CD14-positive monocyte (primary cell): ENCODE measurements around the gene SGO2. TPM values are rescaled to one million over a fixed set of nuclear protein-coding genes. Genes with fewer than 3 reads are reported as not detected.

Source experiments
- DNase-seq, 3 donors: peaks; one replicate each; pipeline ENCODE4 v3.0.0-alpha.2; 2011 to 2022
- H2AFZ ChIP-seq: 2 replicates; pipeline ENCODE4 v1.6.0; 2012; ENCODE audit warnings: mild to moderate bottlenecking, low read depth, low read length, inconsistent platforms; ENCODE audit not compliant: insufficient read depth, poor library complexity, severe bottlenecking
- H3K27ac ChIP-seq, 2 donors: 1 replicate in 1 of 2; 2 replicates in 1 of 2; pipeline ENCODE4 v1.5.1; 2012 to 2013; ENCODE audit warnings: low read length in 2 of 2, control low read depth in 1 of 2, inconsistent platforms in 1 of 2, low read depth in 1 of 2, mild to moderate bottlenecking in 1 of 2
- H3K27me3 ChIP-seq, 2 donors: one replicate each; pipeline versions ENCODE4 v1.6.0 to v1.6.1; 2011 to 2013; ENCODE audit warnings: low read length in 2 of 2; ENCODE audit not compliant: control insufficient read depth in 2 of 2, insufficient read depth in 2 of 2
- H3K36me3 ChIP-seq, 2 donors: replicated peaks in 1 of 2; 1 replicate in 1 of 2; 2 replicates in 1 of 2; pipeline versions ENCODE4 v1.5.1 to v1.6.1; 2012 to 2013; ENCODE audit warnings: low read length in 2 of 2, control low read depth in 1 of 2, inconsistent platforms in 1 of 2, mild to moderate bottlenecking in 1 of 2; ENCODE audit not compliant: insufficient read depth in 2 of 2, control insufficient read depth in 1 of 2
- H3K4me1 ChIP-seq, 2 donors: 1 replicate in 1 of 2; 2 replicates in 1 of 2; pipeline versions ENCODE4 v1.5.1 to v1.6.1; 2012 to 2013; ENCODE audit warnings: low read length in 2 of 2, control low read depth in 1 of 2, inconsistent platforms in 1 of 2, mild to moderate bottlenecking in 1 of 2, moderate library complexity in 1 of 2; ENCODE audit not compliant: insufficient read depth in 2 of 2, control insufficient read depth in 1 of 2
- H3K4me2 ChIP-seq: replicated peaks from 2 replicates; pipeline ENCODE3; 2012; ENCODE audit warnings: low read length, moderate library complexity, mild to moderate bottlenecking; ENCODE audit not compliant: poor library complexity, severe bottlenecking; ENCODE audit errors: extremely low read depth
- H3K4me3 ChIP-seq, 3 experiments: fragments of 200-600 bp in 1 of 3; sonication (generic) in 1 of 3; replicated peaks in 1 of 3; 1 replicate in 2 of 3; 2 replicates in 1 of 3; pipeline ENCODE4 v1.5.1; 2011 to 2013; ENCODE audit warnings: low read length in 3 of 3, mild to moderate bottlenecking in 3 of 3, control low read depth in 2 of 3, low read depth in 2 of 3, inconsistent platforms in 1 of 3, moderate library complexity in 1 of 3
- H3K79me2 ChIP-seq: 2 replicates; pipeline ENCODE4 v1.6.0; 2012; ENCODE audit warnings: mild to moderate bottlenecking, control low read depth, inconsistent platforms, low read length, moderate library complexity; ENCODE audit not compliant: insufficient read depth
- H3K9ac ChIP-seq: 2 replicates; pipeline ENCODE4 v1.6.0; 2017; ENCODE audit warnings: low read length, mild to moderate bottlenecking; ENCODE audit not compliant: insufficient read depth, poor library complexity, severe bottlenecking
- H3K9me3 ChIP-seq, 2 donors: replicated peaks in 1 of 2; 1 replicate in 1 of 2; 2 replicates in 1 of 2; pipeline versions ENCODE4 v1.5.1 to v1.6.1; 2012 to 2013; ENCODE audit warnings: low read length in 2 of 2, control low read depth in 1 of 2; ENCODE audit not compliant: control insufficient read depth in 1 of 2, insufficient read depth in 1 of 2
- H4K20me1 ChIP-seq: 2 replicates; pipeline ENCODE4 v1.6.0; 2012; ENCODE audit warnings: mild to moderate bottlenecking, low read length, control low read depth, moderate library complexity; ENCODE audit not compliant: insufficient read depth
- H3K27ac Mint-ChIP-seq, 7 donors: one replicate each; pipeline ENCODE4 v1.8.0; 2020; ENCODE audit warnings: mild to moderate bottlenecking in 7 of 7, mixed read lengths in 7 of 7, moderate library complexity in 6 of 7, inconsistent platforms in 2 of 7
- H3K27me3 Mint-ChIP-seq, 3 donors: one replicate each; pipeline ENCODE4 v1.8.0; 2021 to 2022; ENCODE audit warnings: low read depth in 3 of 3, mild to moderate bottlenecking in 3 of 3, mixed read lengths in 3 of 3, moderate library complexity in 3 of 3, inconsistent platforms in 1 of 3
- H3K36me3 Mint-ChIP-seq, 2 donors: one replicate each; pipeline ENCODE4 v1.8.0; 2020; ENCODE audit warnings: mixed read lengths in 2 of 2, inconsistent platforms in 1 of 2, mild to moderate bottlenecking in 1 of 2
- H3K4me1 Mint-ChIP-seq: one replicate; pipeline ENCODE4 v1.8.0; 2020; ENCODE audit warnings: mild to moderate bottlenecking, mixed read lengths
- H3K4me3 Mint-ChIP-seq, 2 donors: one replicate each; pipeline ENCODE4 v1.8.0; 2020; ENCODE audit warnings: mild to moderate bottlenecking in 2 of 2, mixed read lengths in 2 of 2, moderate library complexity in 1 of 2
- H3K9me3 Mint-ChIP-seq, 7 donors: one replicate each; pipeline ENCODE4 v1.8.0; 2020 to 2022; ENCODE audit warnings: mixed read lengths in 7 of 7, mild to moderate bottlenecking in 6 of 7, moderate library complexity in 6 of 7, inconsistent platforms in 2 of 7
- CTCF ChIP-seq: fragments of 200-600 bp; IDR thresholded peaks from one replicate; pipeline ENCODE4 v1.8.0; 2022; ENCODE audit warnings: antibody characterized with exemption, mild to moderate bottlenecking
- WGBS: methylation state at CpG from one replicate; pipeline ENCODE4 v1.1.5; 2013; ENCODE audit warnings: missing lambda C conversion rate; ENCODE audit not compliant: insufficient coverage; 5-methylcytosine and 5-hydroxymethylcytosine counted together
- intact Hi-C, 2 donors: fragments of 100-400 bp; cut with micrococcal nuclease; formaldehyde crosslinking; loops; one replicate each; pipeline versions ENCODE4 v1.15.0 to v1.15.1; 2023
- polyA plus RNA-seq, 3 donors: library from polyadenylated mRNA; depleted of rRNA in 1 of 3; unstranded in 2 of 3; stranded (reverse) in 1 of 3; fragments of 300-500 nt in 2 of 3; fragments of >200 nt in 1 of 3; fragmentation: Illumina TruSeq in 2 of 3; gene quantifications; 1 replicate in 2 of 3; 2 replicates in 1 of 3; pipeline ENCODE4 v1.2.3, GENCODE V29; 2012 to 2021

Gene SGO2
- polyA plus RNA-seq, 3 donors = 0.49 to 1.5 (median 1.4) TPM

- Histone ChIP-seq H3K4me2 (no peak overlapping the region), H3K27me3 (no peaks in the 10 kb centered on the region), H3K4me1 (peaks cover 19 to 33% of the 10 kb centered on the region in 2 donors), H3K4me3 (no peak overlapping the region), H3K9ac (no peak overlapping the region), H3K36me3 (no peaks in the 10 kb centered on the region), H3K9me3 (peaks cover 0 to 3% of the 10 kb centered on the region in 2 donors), H3K79me2 (no peaks in the 10 kb centered on the region), H2AFZ (no peak overlapping the region), H4K20me1 (no peaks in the 10 kb centered on the region), H3K27ac (no peak overlapping the region)
- intact Hi-C loops = loop anchor here in 1 of 2 donors (10.0 kb wide), 1 partner anchor 234 kb away; the partner anchor contains the start of gene CLK1
- no peaks in the 10 kb centered on the region for H3K27me3 Mint-ChIP-seq
- TF ChIP-seq CTCF = no peak
- H3K4me1 Mint-ChIP-seq = peaks cover 23% of the 10 kb centered on the region
- WGBS = no CpG with 5 or more reads among the region's 1 CpG
- no peak for DNase-seq
- peaks cover 0 to 11% (median 8%) of the 10 kb centered on the region in 7 donors for H3K9me3 Mint-ChIP-seq
- no peak overlapping the region for H3K4me3 Mint-ChIP-seq
- H3K36me3 Mint-ChIP-seq = peaks cover 0 to 4% of the 10 kb centered on the region in 2 donors
- H3K27ac Mint-ChIP-seq = no peak overlapping the region
These were observed 105.3 kb downstream of the SGO2 start for GRCh38 chr2:200631287-200631686.

Other genes with a start within 250 kb of the SGO2 start
- gene SPATS2L, start 219.5 kb upstream of the SGO2 start, polyA plus RNA-seq = 1 to 10 TPM; 2.7 to 5.2 (median 3.2) TPM
- 10 to 100 TPM in 2 of 3 donors, 1 to 10 TPM in 1; 9.7 to 14.6 (median 11.8) TPM for gene KCTD18, start 16.1 kb upstream of the SGO2 start, polyA plus RNA-seq
- gene AOX1, start 59.8 kb downstream of the SGO2 start, polyA plus RNA-seq = under 1 TPM in 1 of 3 donors, not detected in 2; 0.16 TPM